SU-DHL-6 (cell line): ENCODE measurements around the gene HIGD2B.

ENCODE experiments used
- CTCF ChIP-seq: fragments of 200-600 bp; sonication (generic); IDR thresholded peaks from one replicate; pipeline ENCODE4 v1.5.1; 2017; ENCODE audit warnings: antibody characterized with exemption, mild to moderate bottlenecking, low read length, moderate library complexity; ENCODE audit not compliant: insufficient read depth, poor library complexity, severe bottlenecking
- EZH2phosphoT487 ChIP-seq: fragments of 200-600 bp; sonication (generic), shearing (Covaris generic); conservative IDR thresholded peaks from 2 replicates; pipeline ENCODE4 v1.6.1; 2018; ENCODE audit warnings: mild to moderate bottlenecking, antibody characterized with exemption, low read length, moderate library complexity, mixed read lengths

GRCh38 chr15:72685301-72685924 lies 569 bp downstream of the HIGD2B start:
- TF ChIP-seq CTCF, result no peak
- TF ChIP-seq EZH2phosphoT487, result no peak
